T-helper 2 cell treated with Interferon-gamma antibody and Interleukin-4, amounts not matched to agents 5 μg/mL and 100 μg/mL, for 36 hours (primary cell): ENCODE results near the gene CRAMP1.

Source experiments
- DNase-seq: peaks from one replicate; pipeline ENCODE4 v3.0.0; 2021; ENCODE audit warnings: low spot score
- H3K27ac Mint-ChIP-seq: one replicate; pipeline ENCODE4 v1.8.0; 2021; ENCODE audit warnings: mild to moderate bottlenecking, mixed read lengths
- H3K27me3 Mint-ChIP-seq: one replicate; pipeline ENCODE4 v1.8.0; 2021; ENCODE audit warnings: low read depth, mixed read lengths
- H3K36me3 Mint-ChIP-seq: one replicate; pipeline ENCODE4 v1.8.0; 2021; ENCODE audit warnings: low read depth, mixed read lengths
- H3K4me1 Mint-ChIP-seq: one replicate; pipeline ENCODE4 v1.8.0; 2021; ENCODE audit warnings: low read depth, mixed read lengths
- H3K4me3 Mint-ChIP-seq: one replicate; pipeline ENCODE4 v1.8.0; 2022; ENCODE audit warnings: mild to moderate bottlenecking, moderate library complexity, mixed read lengths
- H3K9me3 Mint-ChIP-seq: one replicate; pipeline ENCODE4 v1.8.0; 2021; ENCODE audit warnings: mixed read lengths

Gene CRAMP1

GRCh38 chr16:1610071-1610898 lies 1.9 kb upstream of the CRAMP1 start:
- Mint-ChIP-seq H3K9me3 (no peaks in the 10 kb centered on the region), H3K4me3 (peak overlapping the region; percentile 85), H3K36me3 (peaks cover 5% of the 10 kb centered on the region), H3K27me3 (no peaks in the 10 kb centered on the region), H3K27ac (peak overlapping the region; percentile 97), H3K4me1 (peaks cover 20% of the 10 kb centered on the region)
- DNase-seq: peak; percentile 91

GRCh38 chr16:1610899-1611632 lies 1.1 kb upstream of the CRAMP1 start:
- H3K27me3 Mint-ChIP-seq: no peaks in the 10 kb centered on the region
- H3K27ac Mint-ChIP-seq: peak overlapping the region; percentile 97
- peaks cover 25% of the 10 kb centered on the region for H3K4me1 Mint-ChIP-seq
- peaks cover 10% of the 10 kb centered on the region for H3K36me3 Mint-ChIP-seq
- H3K9me3 Mint-ChIP-seq: no peaks in the 10 kb centered on the region
- no peak for DNase-seq
- peak overlapping the region; percentile 85 for H3K4me3 Mint-ChIP-seq

GRCh38 chr16:1613211-1613622 lies 1.1 kb downstream of the CRAMP1 start:
- Mint-ChIP-seq H3K27me3 (no peaks in the 10 kb centered on the region), H3K4me3 (peak overlapping the region; percentile 93), H3K36me3 (peaks cover 19% of the 10 kb centered on the region), H3K27ac (peak overlapping the region; percentile 71), H3K9me3 (no peaks in the 10 kb centered on the region), H3K4me1 (peaks cover 28% of the 10 kb centered on the region)
- DNase-seq: peak; percentile 5

GRCh38 chr16:1613728-1614455 lies 1.7 kb downstream of the CRAMP1 start:
- Mint-ChIP-seq H3K27me3 (no peaks in the 10 kb centered on the region), H3K36me3 (peaks cover 22% of the 10 kb centered on the region), H3K4me1 (peaks cover 30% of the 10 kb centered on the region), H3K9me3 (no peaks in the 10 kb centered on the region), H3K4me3 (peak overlapping the region; percentile 93), H3K27ac (peak overlapping the region; percentile 71)
- peak; percentile 12 for DNase-seq

- Mint-ChIP-seq H3K9me3 (no peaks in the 10 kb centered on the region), H3K27me3 (no peaks in the 10 kb centered on the region), H3K27ac (no peak overlapping the region), H3K4me1 (peaks cover 32% of the 10 kb centered on the region), H3K4me3 (peak overlapping the region; percentile 83), H3K36me3 (peaks cover 27% of the 10 kb centered on the region)
- DNase-seq: peak; percentile 10
These were observed 2.4 kb downstream of the CRAMP1 start for GRCh38 chr16:1614456-1615102.

- Mint-ChIP-seq H3K27ac (peak overlapping the region; percentile 45), H3K9me3 (no peaks in the 10 kb centered on the region)
These were observed 3.6 kb downstream of the CRAMP1 start for GRCh38 chr16:1615761-1616160.

GRCh38 chr16:1619976-1620375 lies 7.8 kb downstream of the CRAMP1 start:
- H3K4me1 Mint-ChIP-seq: peaks cover 33% of the 10 kb centered on the region
- no peaks in the 10 kb centered on the region for H3K27me3 Mint-ChIP-seq
- no peak overlapping the region for H3K4me3 Mint-ChIP-seq
- peaks cover 37% of the 10 kb centered on the region for H3K36me3 Mint-ChIP-seq
- H3K27ac Mint-ChIP-seq: no peak overlapping the region
- no peaks in the 10 kb centered on the region for H3K9me3 Mint-ChIP-seq
- no peak for DNase-seq

More at GRCh38 chr16:1615761-1616160, 3.6 kb downstream of the CRAMP1 start:
- Mint-ChIP-seq H3K27me3 (no peaks in the 10 kb centered on the region), H3K4me3 (peak overlapping the region; percentile 79), H3K4me1 (peaks cover 39% of the 10 kb centered on the region), H3K36me3 (peaks cover 32% of the 10 kb centered on the region)
- DNase-seq: no peak

- peaks cover 29% of the 10 kb centered on the region for H3K4me1 Mint-ChIP-seq
- no peak overlapping the region for H3K4me3 Mint-ChIP-seq
- no peak overlapping the region for H3K27ac Mint-ChIP-seq
These were observed 8.2 kb downstream of the CRAMP1 start for GRCh38 chr16:1620391-1620790.

GRCh38 chr16:1621851-1622250 lies 9.7 kb downstream of the CRAMP1 start:
- Mint-ChIP-seq H3K4me1 (peaks cover 22% of the 10 kb centered on the region), H3K27ac (no peak overlapping the region)

More at GRCh38 chr16:1620391-1620790, 8.2 kb downstream of the CRAMP1 start:
- DNase-seq: peak; percentile 6
- Mint-ChIP-seq H3K9me3 (no peaks in the 10 kb centered on the region), H3K36me3 (peaks cover 33% of the 10 kb centered on the region), H3K27me3 (no peaks in the 10 kb centered on the region)

GRCh38 chr16:1626327-1626726 lies 14.2 kb downstream of the CRAMP1 start:
- H3K4me3 Mint-ChIP-seq: no peak overlapping the region
- DNase-seq: no peak

More at GRCh38 chr16:1621851-1622250, 9.7 kb downstream of the CRAMP1 start:
- no peak for DNase-seq
- Mint-ChIP-seq H3K36me3 (peaks cover 35% of the 10 kb centered on the region), H3K9me3 (no peaks in the 10 kb centered on the region), H3K27me3 (no peaks in the 10 kb centered on the region), H3K4me3 (no peak overlapping the region)

GRCh38 chr16:1626776-1627175 lies 14.6 kb downstream of the CRAMP1 start:
- DNase-seq: no peak
- Mint-ChIP-seq H3K36me3 (peaks cover 21% of the 10 kb centered on the region), H3K9me3 (no peaks in the 10 kb centered on the region), H3K4me3 (no peak overlapping the region), H3K27ac (no peak overlapping the region), H3K4me1 (no peaks in the 10 kb centered on the region), H3K27me3 (no peaks in the 10 kb centered on the region)

More at GRCh38 chr16:1626327-1626726, 14.2 kb downstream of the CRAMP1 start:
- H3K36me3 Mint-ChIP-seq: peaks cover 21% of the 10 kb centered on the region
- no peaks in the 10 kb centered on the region for H3K27me3 Mint-ChIP-seq
- no peaks in the 10 kb centered on the region for H3K9me3 Mint-ChIP-seq
- no peak overlapping the region for H3K27ac Mint-ChIP-seq
- H3K4me1 Mint-ChIP-seq: peaks cover under 1% of the 10 kb centered on the region

- Mint-ChIP-seq H3K4me1 (no peaks in the 10 kb centered on the region), H3K27ac (no peak overlapping the region), H3K4me3 (no peak overlapping the region), H3K27me3 (no peaks in the 10 kb centered on the region), H3K9me3 (no peaks in the 10 kb centered on the region), H3K36me3 (peaks cover 43% of the 10 kb centered on the region)
- no peak for DNase-seq
These were observed 18.5 kb downstream of the CRAMP1 start for GRCh38 chr16:1630450-1631213.

- Mint-ChIP-seq H3K9me3 (no peaks in the 10 kb centered on the region), H3K27ac (no peak overlapping the region), H3K4me3 (no peak overlapping the region), H3K36me3 (peaks cover 39% of the 10 kb centered on the region), H3K27me3 (no peaks in the 10 kb centered on the region), H3K4me1 (no peaks in the 10 kb centered on the region)
- DNase-seq: no peak
These were observed 19.1 kb downstream of the CRAMP1 start for GRCh38 chr16:1631230-1631629.
